ENCODE data around the gene SPATA13. TPM values are rescaled to one million over a fixed set of nuclear protein-coding genes. Genes with fewer than 3 reads are reported as not detected.

The SPATA13 gene
- total RNA-seq, 2 experiments from 2014 or later: 68.4 to 72.6 TPM

DNA sequence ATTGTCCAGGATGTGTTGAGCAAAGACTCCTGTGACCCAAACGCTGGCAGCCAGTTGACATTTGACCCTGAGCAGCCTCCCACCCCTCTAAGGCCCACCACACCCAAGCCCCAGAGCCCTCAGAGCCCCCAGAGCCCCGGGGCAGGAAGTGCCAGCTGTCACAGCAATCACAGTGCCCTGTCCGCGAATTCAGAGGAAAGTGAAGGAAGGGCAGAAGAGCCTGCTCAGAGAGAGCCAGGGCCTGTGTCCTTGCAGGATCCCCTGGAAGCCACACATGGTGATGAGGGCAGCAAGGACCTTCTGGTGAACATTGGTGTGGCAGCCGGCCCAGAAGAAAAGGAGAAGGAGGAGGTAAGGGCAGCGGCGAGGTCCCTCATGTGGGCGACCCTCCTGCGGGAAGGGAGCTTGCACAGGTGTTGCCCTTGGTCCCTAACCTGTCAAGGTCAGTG, 63.7 kb downstream of the SPATA13 start:
- H3K4me3 Mint-ChIP-seq: peak overlapping the region; percentile 27

DNA sequence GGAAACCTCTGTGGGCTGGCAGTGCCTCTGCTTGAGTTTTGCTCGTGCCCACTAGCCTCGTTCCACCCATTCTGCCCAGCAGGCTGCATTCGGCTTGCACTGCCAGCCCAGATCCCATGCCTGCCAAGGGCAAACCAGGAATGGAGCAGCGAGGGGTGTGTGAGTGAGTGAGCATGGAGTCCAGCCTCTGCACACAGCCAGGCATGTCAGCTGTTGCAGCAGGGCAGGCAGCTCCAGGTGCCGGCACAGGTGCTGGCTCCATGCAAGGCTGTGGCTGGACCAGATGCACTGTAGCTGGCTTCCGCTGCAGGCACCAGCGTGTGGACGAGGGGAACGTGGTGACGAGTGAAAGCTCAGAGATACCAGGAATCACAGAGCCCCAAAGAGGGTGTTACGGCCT, 64.5 kb downstream of the SPATA13 start:
- H3K27me3 Mint-ChIP-seq: no peaks in the 10 kb centered on the region
- POLR2A ChIA-PET: no interaction called here
- peaks cover 23% of the 10 kb centered on the region for H3K4me1 Mint-ChIP-seq
- DNase-seq: no peak
- no peak overlapping the region for H3K4me3 Mint-ChIP-seq
- peak overlapping the region; percentile 81 for H3K27ac Mint-ChIP-seq
- H3K9me3 Mint-ChIP-seq: no peaks in the 10 kb centered on the region
- no peaks in the 10 kb centered on the region for H3K36me3 Mint-ChIP-seq (ENCODE audit: low read depth)
- CTCF ChIA-PET: interaction anchor here (0.6 to 2.2 kb wide), 5 partner anchors 11 to 303 kb away, joined by 3 to 5 read pairs (median 3); no protein-coding TSS in a partner anchor

More for the DNA sequence above, 63.7 kb downstream of the SPATA13 start:
- Mint-ChIP-seq H3K27ac (peak overlapping the region; percentile 81), H3K27me3 (no peaks in the 10 kb centered on the region), H3K4me1 (peaks cover 26% of the 10 kb centered on the region), H3K9me3 (no peaks in the 10 kb centered on the region), H3K36me3 (ENCODE audit: low read depth) (no peaks in the 10 kb centered on the region)
- POLR2A ChIA-PET: no interaction called here
- CTCF ChIA-PET: interaction anchor here (2.0 kb wide), 1 partner anchor 204 kb away, joined by 5 read pairs; no protein-coding TSS in a partner anchor
- DNase-seq: no peak

DNA sequence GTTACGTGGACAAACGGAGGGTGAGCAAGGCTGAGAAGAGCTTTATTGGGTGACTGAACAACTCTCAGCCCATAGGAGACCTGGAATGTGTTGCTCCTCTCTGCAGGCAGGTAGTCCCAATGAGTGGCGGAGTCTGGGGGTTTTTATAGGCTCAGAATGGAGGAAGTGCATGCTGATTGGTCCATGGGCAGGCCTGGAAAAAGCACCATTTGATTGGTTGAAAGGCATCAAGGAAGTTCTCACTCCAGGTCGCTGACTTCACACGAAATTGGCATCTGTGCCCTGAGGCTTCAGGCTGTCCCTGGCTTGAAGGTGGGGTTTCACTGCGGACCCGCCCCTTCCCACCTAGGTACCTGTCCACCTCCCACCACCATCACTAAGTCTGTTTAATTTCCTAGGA, 65.4 kb downstream of the SPATA13 start:
- CTCF ChIA-PET: interaction anchor here (0.6 to 2.2 kb wide), 2 partner anchors 173 to 300 kb away, joined by 3 to 5 read pairs; no protein-coding TSS in a partner anchor
- Mint-ChIP-seq H3K4me3 (no peak overlapping the region), H3K4me1 (peaks cover 22% of the 10 kb centered on the region), H3K9me3 (no peaks in the 10 kb centered on the region), H3K27ac (no peak overlapping the region), H3K36me3 (ENCODE audit: low read depth) (no peaks in the 10 kb centered on the region), H3K27me3 (no peaks in the 10 kb centered on the region)
- no peak for DNase-seq
- POLR2A ChIA-PET: no interaction called here

DNA sequence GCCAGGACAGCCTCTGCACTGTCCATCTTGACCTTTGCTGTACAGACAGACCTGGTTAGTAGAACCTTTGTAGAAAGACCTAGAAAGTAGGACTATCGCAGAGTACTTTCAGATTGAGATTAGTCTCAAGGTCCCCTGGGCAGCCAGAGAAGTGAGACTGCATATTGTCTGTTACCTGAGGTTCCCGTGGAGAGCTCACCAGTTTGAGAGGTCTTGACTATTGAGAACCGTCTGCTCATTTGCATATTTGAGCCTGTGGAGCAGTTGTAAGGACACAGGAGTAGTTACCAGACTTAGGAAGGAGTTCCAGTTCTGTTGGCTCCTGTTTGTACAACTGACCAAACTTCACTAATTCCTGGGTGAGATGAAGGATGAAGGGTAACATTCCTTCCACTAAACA, 66.2 kb downstream of the SPATA13 start:
- H3K27ac Mint-ChIP-seq: no peak overlapping the region
- POLR2A ChIA-PET: no interaction called here
- H3K4me1 Mint-ChIP-seq: peaks cover 22% of the 10 kb centered on the region
- no peak overlapping the region for H3K4me3 Mint-ChIP-seq
- no peaks in the 10 kb centered on the region for H3K36me3 Mint-ChIP-seq (ENCODE audit: low read depth)
- H3K9me3 Mint-ChIP-seq: no peaks in the 10 kb centered on the region
- CTCF ChIA-PET: interaction anchor here (2.2 kb wide), 1 partner anchor 174 kb away, joined by 5 read pairs; no protein-coding TSS in a partner anchor
- DNase-seq: no peak
- H3K27me3 Mint-ChIP-seq: no peaks in the 10 kb centered on the region

DNA sequence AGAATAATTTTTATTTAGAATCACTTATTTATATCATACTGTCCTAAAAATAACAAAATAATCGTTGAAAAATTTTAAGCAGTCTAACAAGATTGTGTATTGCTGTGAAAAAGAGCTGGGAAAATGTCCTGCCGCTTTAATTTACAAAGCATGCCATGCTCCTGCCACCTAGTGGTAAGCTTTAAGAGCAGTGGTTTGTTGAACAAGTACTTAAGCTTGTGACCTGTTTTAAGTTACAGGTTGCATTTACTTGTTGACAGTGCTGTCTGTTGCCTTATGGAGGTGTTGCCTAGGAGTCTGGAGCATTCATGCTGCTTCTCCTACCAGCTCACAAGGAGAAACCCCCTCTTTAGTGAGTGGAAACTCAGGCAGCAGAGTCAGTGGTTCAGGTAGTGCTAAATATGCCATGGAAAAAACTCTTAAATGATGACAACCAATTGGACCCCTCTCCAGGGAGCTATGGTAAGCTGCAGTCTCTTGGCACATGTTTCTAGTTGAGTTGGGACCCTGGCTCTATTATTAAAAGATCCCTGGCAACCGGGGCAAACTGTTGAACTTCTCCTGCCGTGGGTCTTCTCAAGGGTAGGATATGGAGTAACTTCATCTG, 68.4 kb downstream of the SPATA13 start:
- CTCF ChIA-PET: interaction anchor here (0.6 to 2.9 kb wide), 20 partner anchors 9 to 307 kb away, joined by 3 to 13 read pairs (median 4); partner anchors contain the start of gene SPATA13
- Mint-ChIP-seq H3K9me3 (no peaks in the 10 kb centered on the region), H3K27ac (no peak overlapping the region), H3K4me1 (peaks cover 24% of the 10 kb centered on the region), H3K36me3 (ENCODE audit: low read depth) (no peaks in the 10 kb centered on the region), H3K4me3 (no peak overlapping the region), H3K27me3 (no peaks in the 10 kb centered on the region)
- POLR2A ChIA-PET: interaction anchor here (0.7 kb wide), 1 partner anchor 208 kb away, joined by 3 read pairs; no protein-coding TSS in a partner anchor
- DNase-seq: peak; percentile 68

DNA sequence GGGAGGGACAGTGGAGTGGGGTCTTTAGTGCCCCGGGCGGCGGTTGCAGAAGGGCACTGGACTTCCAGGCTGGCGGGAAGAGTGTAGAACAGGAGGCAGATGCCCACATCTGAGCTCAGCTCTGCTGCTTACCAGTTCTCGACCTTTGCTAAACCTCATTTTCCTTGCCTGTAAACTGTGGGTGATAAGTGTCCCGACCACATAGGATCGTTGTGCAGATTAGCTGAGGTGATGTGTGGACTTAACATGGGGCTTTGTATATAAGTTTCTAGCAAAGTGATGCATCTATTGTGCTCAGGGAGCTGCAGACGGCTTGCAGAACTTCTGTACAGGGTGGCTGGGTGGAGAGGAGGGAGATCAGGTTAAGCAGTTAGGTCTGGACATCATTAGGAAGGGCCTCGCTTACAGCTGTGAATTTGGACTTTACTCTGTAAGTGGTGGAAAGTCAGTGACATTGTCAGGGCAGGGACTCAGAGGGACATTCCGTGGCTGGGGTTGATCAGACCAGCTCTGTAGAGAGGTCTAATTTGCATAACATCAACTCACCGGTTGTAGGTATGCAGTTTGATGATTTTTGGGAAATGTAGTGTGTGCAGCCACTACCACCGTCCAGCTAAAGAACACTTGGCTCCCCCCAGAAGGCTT, 70.0 kb downstream of the SPATA13 start:
- CTCF ChIA-PET: interaction anchor here (0.8 to 2.9 kb wide), 8 partner anchors 11 to 209 kb away, joined by 3 to 13 read pairs (median 4); no protein-coding TSS in a partner anchor
- Mint-ChIP-seq H3K27ac (no peak overlapping the region), H3K4me1 (peaks cover 8% of the 10 kb centered on the region), H3K27me3 (no peaks in the 10 kb centered on the region), H3K9me3 (no peaks in the 10 kb centered on the region), H3K36me3 (ENCODE audit: low read depth) (no peaks in the 10 kb centered on the region), H3K4me3 (no peak overlapping the region)
- DNase-seq: no peak
- POLR2A ChIA-PET: no interaction called here

DNA sequence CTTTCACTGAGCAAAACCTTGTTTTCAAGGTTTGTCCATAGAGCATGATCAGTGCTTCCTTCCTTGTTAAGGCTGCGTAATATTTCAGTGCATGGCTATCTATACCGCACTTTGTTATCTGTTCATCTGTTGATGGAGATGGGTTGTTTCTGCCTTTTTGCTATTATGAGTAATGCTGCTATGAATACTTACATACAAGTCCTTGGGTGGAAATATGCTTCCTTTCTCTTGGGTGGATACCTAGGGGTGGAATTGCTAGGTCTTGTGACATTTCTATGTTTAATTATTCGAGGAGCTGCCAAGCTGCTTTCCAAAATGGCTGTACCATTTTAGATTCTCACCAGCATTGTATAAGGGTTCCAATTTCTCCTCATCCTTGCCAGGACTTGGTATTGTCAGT, 70.9 kb downstream of the SPATA13 start:
- CTCF ChIA-PET: interaction anchor here (0.9 kb wide), 1 partner anchor 194 kb away, joined by 4 read pairs; no protein-coding TSS in a partner anchor
- Mint-ChIP-seq H3K27ac (no peak overlapping the region), H3K4me3 (no peak overlapping the region), H3K4me1 (peaks cover 5% of the 10 kb centered on the region), H3K36me3 (ENCODE audit: low read depth) (no peaks in the 10 kb centered on the region), H3K9me3 (no peaks in the 10 kb centered on the region), H3K27me3 (no peaks in the 10 kb centered on the region)
- no peak for DNase-seq
- POLR2A ChIA-PET: no interaction called here

DNA sequence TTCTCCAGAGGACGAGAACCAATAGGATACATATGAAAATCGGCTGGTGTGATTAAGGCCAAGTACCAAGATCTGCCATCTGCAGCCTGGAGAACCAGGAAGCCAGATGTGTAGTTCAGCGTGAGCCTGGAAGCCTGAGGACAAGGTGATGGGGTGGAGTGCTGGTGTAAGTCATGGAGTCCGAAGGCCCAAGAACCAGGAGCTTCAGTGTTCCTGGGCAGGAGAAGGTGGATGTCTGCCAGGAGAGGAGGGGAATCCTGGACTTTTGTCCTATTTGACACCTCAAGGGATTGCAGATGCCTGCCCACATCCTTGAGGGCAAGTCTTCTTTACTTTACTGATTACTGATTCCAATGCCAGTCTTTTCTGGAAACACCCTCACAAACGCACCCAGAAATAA, 71.5 kb downstream of the SPATA13 start:
- DNase-seq: no peak
- POLR2A ChIA-PET: no interaction called here
- H3K27me3 Mint-ChIP-seq: no peaks in the 10 kb centered on the region
- H3K36me3 Mint-ChIP-seq (ENCODE audit: low read depth): no peaks in the 10 kb centered on the region
- no peak overlapping the region for H3K27ac Mint-ChIP-seq
- CTCF ChIA-PET: no interaction called here
- peaks cover 5% of the 10 kb centered on the region for H3K4me1 Mint-ChIP-seq
- H3K4me3 Mint-ChIP-seq: no peak overlapping the region
- no peaks in the 10 kb centered on the region for H3K9me3 Mint-ChIP-seq

DNA sequence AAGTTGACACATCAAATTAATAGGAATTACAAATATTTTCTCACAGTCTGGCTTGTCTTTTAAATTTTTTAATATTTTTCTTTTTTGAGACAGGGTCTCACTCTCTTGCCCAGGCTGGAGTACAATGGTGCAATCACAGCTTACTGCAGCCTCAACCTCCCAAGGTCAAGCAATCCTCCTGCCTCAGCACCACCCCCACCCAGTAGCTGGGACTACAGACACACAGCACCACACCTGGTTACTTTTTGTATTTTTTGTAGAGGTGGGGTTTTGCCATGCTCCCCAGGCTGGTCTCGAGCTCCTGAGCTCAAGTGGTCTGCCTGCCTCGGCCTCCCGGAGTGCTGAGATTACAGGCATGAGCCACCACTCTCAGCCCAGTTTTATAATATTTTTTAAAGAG, 72.0 kb downstream of the SPATA13 start:
- POLR2A ChIA-PET: no interaction called here
- Mint-ChIP-seq H3K36me3 (ENCODE audit: low read depth) (no peaks in the 10 kb centered on the region), H3K9me3 (no peaks in the 10 kb centered on the region), H3K4me3 (no peak overlapping the region), H3K4me1 (peaks cover 5% of the 10 kb centered on the region), H3K27me3 (no peaks in the 10 kb centered on the region), H3K27ac (no peak overlapping the region)
- no peak for DNase-seq
- CTCF ChIA-PET: interaction anchor here (1.1 kb wide), 1 partner anchor 22 kb away, joined by 3 read pairs; no protein-coding TSS in a partner anchor

DNA sequence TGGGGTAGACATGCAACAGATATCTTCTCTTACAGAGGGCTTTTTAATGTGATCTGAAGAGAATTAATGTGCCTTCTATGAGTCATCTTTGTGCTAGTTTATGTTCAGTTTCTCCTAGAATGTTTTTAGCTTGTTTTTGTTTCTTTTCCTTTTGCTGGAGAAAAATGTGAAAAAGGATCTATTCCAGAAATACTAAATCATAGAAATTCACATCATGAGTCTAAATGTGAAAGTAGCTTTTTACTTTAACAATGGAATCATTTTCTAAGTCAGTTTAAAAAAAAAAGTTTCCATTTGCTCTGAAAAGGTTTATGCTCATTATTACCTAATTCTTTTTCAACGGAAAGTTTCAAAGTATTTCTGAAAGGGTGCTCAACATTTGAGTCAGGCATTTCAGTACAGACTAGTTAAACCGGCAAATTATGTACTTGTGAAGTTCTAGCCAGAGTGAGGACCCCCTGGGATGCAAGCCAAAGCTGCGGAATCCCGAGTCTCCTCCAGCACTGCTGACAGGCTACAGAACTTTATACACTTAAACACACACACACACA, 72.9 kb downstream of the SPATA13 start:
- ChIA-PET CTCF (interaction anchor here (1.1 to 1.7 kb wide), 2 partner anchors 21 to 179 kb away, joined by 3 read pairs; no protein-coding TSS in a partner anchor), POLR2A (no interaction called here)
- no peak for DNase-seq

DNA sequence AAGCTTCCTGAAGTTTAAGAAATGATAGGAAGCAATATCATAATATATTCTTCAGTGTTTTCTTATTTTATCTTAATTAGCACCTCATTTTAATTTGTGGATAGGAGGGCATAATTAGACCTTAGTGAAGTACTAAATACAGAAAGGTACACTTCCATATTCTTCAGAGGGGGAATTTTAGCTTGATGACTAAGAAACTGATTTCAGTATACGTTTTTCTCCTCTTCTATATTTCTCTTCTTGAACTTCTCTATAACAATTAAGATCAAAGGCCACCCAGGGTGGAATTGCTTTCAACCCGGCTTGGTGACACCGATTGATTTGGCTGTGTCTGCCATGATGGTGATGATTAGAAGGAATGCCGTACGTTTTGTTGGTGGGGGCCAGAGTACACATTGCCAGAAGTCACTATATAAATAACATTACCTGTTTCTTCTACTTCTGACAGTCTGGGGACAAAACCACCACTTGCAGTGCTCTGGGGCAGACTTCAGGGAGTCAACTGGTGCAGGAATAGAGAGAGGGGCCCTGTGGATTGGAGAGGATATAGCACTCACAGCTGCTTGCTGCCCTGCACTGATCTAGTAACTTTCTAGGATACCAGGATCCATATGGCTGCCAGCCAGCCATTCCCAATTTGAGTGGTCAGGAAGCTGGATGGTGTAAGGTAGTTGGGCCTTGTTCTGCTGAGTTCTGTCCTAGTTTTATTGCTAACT, 73.8 kb downstream of the SPATA13 start:
- DNase-seq: no peak
- no peak overlapping the region for H3K27ac Mint-ChIP-seq
- H3K36me3 Mint-ChIP-seq (ENCODE audit: low read depth): no peaks in the 10 kb centered on the region
- no peaks in the 10 kb centered on the region for H3K27me3 Mint-ChIP-seq
- ChIA-PET CTCF (interaction anchor here (0.5 to 1.7 kb wide), 3 partner anchors 11 to 180 kb away, joined by 3 to 4 read pairs (median 3); no protein-coding TSS in a partner anchor), POLR2A (no interaction called here)
- H3K4me3 Mint-ChIP-seq: no peak overlapping the region
- H3K4me1 Mint-ChIP-seq: peaks cover 5% of the 10 kb centered on the region
- H3K9me3 Mint-ChIP-seq: no peaks in the 10 kb centered on the region

More for the DNA sequence above, 72.9 kb downstream of the SPATA13 start:
- H3K4me3 Mint-ChIP-seq: no peak overlapping the region
- H3K9me3 Mint-ChIP-seq: no peaks in the 10 kb centered on the region
- H3K36me3 Mint-ChIP-seq (ENCODE audit: low read depth): no peaks in the 10 kb centered on the region
- no peaks in the 10 kb centered on the region for H3K27me3 Mint-ChIP-seq
- H3K27ac Mint-ChIP-seq: no peak overlapping the region
- peaks cover 5% of the 10 kb centered on the region for H3K4me1 Mint-ChIP-seq

DNA sequence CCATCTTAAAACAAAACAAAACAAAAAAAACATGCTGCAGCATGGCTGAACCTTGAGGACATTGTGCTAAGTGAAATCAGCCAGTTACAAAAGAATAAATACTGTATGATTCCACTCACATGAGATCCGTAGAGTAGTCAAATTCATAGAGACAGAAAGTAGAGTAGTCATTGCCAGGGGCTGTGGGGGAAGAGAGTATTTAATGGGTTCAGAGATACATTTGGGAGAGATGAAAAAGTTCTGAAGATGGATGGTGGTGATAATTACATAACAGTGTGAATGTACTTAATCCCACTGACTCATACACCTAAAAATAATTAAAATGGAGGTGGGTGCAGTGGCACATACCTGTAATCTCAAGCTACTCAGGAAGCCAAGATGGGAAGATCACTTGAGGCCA, 76.8 kb downstream of the SPATA13 start:
- no peaks in the 10 kb centered on the region for H3K36me3 Mint-ChIP-seq (ENCODE audit: low read depth)
- peaks cover 5% of the 10 kb centered on the region for H3K4me1 Mint-ChIP-seq
- ChIA-PET CTCF (no interaction called here), POLR2A (no interaction called here)
- H3K4me3 Mint-ChIP-seq: no peak overlapping the region
- H3K27me3 Mint-ChIP-seq: no peaks in the 10 kb centered on the region
- H3K9me3 Mint-ChIP-seq: no peaks in the 10 kb centered on the region
- H3K27ac Mint-ChIP-seq: no peak overlapping the region
- DNase-seq: no peak
